AG10803 (cell line): ENCODE measurements around the gene BLACAT1.
A peak's percentile ranks its signal among the peaks of the same experiment; 100 is the strongest.

Experiments used
- DNase-seq: peaks from one replicate; pipeline ENCODE4 v3.0.0; 2010; ENCODE audit warnings: low read depth
- H3K4me3 ChIP-seq: 2 replicates; pipeline ENCODE4 v1.5.1; 2011; ENCODE audit warnings: mild to moderate bottlenecking, low read length, control low read depth
- CTCF ChIP-seq: conservative IDR thresholded peaks from 2 replicates; pipeline ENCODE4 v1.5.1; 2011; ENCODE audit warnings: mild to moderate bottlenecking, low read length, control low read depth, inconsistent platforms

BLACAT1 gene

GRCh38 chr1:205440476-205441317, 15.1 kb downstream of the BLACAT1 start:
- DNase-seq: no peak
- TF ChIP-seq CTCF: no peak
- no peak overlapping the region for H3K4me3 ChIP-seq

- DNase-seq: no peak
Measured at GRCh38 chr1:205440121-205440475, 15.7 kb downstream of the BLACAT1 start.

GRCh38 chr1:205438213-205439158, 17.4 kb downstream of the BLACAT1 start:
- peak; percentile 66 for TF ChIP-seq CTCF
- no peak overlapping the region for H3K4me3 ChIP-seq
- DNase-seq: peak; percentile 61

More at GRCh38 chr1:205440121-205440475, 15.7 kb downstream of the BLACAT1 start:
- TF ChIP-seq CTCF: no peak
- no peak overlapping the region for H3K4me3 ChIP-seq

- H3K4me3 ChIP-seq: no peak overlapping the region
- no peak for TF ChIP-seq CTCF
- no peak for DNase-seq
Measured at GRCh38 chr1:205437570-205437969, 18.3 kb downstream of the BLACAT1 start.

- no peak for DNase-seq
- TF ChIP-seq CTCF: no peak
- H3K4me3 ChIP-seq: no peak overlapping the region
Measured at GRCh38 chr1:205436776-205437410, 19.0 kb downstream of the BLACAT1 start.

- H3K4me3 ChIP-seq: no peak overlapping the region
- DNase-seq: no peak
- no peak for TF ChIP-seq CTCF
Measured at GRCh38 chr1:205435578-205436573, 20.0 kb downstream of the BLACAT1 start.
